GM19239 (cell line): Measurements from ENCODE around the gene TMEM135.
A peak's percentile ranks its signal among the peaks of the same experiment; 100 is the strongest.
"Not testable (repeated sequence)": the region's sequence is repeated elsewhere in the genome, so short reads cannot be mapped to it uniquely, and the experiment has no call there.

ENCODE experiments used
- DNase-seq: peaks from one replicate; pipeline ENCODE4 v3.0.0; 2011; ENCODE audit warnings: low spot score; ENCODE audit not compliant: insufficient read length
- FAIRE-seq: peaks from 2 replicates; lab custom pipeline; 2011; peaks lifted over from hg19 to GRCh38; lab: Jason Lieb, UNC

The TMEM135 gene

GRCh38 chr11:87185228-87185627 is 147.5 kb downstream of the TMEM135 start:
- no peak for FAIRE-seq
- no peak for DNase-seq

- DNase-seq: no peak
- no peak for FAIRE-seq
Measured at GRCh38 chr11:87187076-87187475, 149.3 kb downstream of the TMEM135 start.

- DNase-seq (no peak), FAIRE-seq (no peak)
Measured at GRCh38 chr11:87187930-87188329, 150.2 kb downstream of the TMEM135 start.

GRCh38 chr11:87188396-87188795 is 150.7 kb downstream of the TMEM135 start:
- DNase-seq, FAIRE-seq: not testable (repeated sequence)

DNA sequence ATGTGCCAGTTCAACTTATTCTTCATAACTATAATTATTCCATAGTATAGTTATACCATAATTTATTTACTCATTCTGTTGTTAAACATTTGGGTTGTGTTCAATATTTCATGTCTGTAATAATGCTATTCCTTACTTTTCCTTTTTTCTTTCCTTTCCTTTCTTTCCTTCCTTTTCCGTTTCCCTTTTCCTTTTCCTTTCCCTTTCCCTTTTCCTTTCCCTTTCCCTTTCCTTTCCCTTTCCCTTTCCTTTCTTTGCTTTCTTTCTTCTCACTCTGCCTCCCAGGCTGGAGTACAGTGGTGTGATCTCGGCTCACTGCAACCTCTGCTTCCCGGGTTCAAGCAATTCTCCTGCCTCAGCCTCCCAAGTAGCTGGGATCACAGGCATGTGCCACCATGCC is 151.2 kb downstream of the TMEM135 start:
- not testable (repeated sequence) for FAIRE-seq, DNase-seq

GRCh38 chr11:87190071-87190470 is 152.3 kb downstream of the TMEM135 start:
- DNase-seq: no peak
- FAIRE-seq: no peak

DNA sequence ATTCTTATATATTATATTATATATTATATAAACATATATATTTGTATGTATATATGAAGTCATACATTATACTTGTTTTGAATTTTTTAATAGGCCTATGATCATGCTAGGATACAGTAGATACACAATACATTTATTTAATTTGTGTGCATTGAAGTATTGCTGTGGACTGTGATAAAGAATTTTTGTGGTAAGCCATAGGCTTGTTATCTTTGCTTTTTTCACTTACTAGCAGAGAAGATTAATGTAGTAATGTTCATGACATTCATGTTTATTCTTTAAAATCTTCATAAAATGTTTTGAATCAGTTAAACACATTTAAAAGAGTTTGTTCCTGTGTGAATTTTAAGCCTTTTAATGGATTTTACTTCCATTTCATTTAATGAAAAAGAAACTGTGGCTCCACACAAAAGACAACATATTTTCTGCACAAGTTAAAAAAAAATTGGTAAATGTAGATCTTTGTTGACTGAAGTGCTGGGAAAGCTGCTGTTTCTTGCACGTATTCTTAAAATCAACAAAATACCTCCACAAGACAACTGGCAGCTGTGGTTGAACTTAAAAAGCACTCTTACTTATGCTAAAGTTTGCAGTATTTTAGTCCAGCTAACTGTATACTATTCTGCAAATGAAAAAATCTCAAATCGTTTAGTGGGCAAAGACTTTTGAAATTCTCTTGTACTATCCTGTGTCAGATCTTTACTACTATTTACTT is 156.2 kb downstream of the TMEM135 start:
- no peak for DNase-seq
- FAIRE-seq: no peak

GRCh38 chr11:87194985-87195820 is 157.5 kb downstream of the TMEM135 start:
- no peak for DNase-seq
- no peak for FAIRE-seq

GRCh38 chr11:87198266-87198881 is 160.6 kb downstream of the TMEM135 start:
- no peak for FAIRE-seq

GRCh38 chr11:87201376-87201775 is 163.6 kb downstream of the TMEM135 start:
- no peak for FAIRE-seq
- DNase-seq: no peak

More at GRCh38 chr11:87198266-87198881, 160.6 kb downstream of the TMEM135 start:
- no peak for DNase-seq

DNA sequence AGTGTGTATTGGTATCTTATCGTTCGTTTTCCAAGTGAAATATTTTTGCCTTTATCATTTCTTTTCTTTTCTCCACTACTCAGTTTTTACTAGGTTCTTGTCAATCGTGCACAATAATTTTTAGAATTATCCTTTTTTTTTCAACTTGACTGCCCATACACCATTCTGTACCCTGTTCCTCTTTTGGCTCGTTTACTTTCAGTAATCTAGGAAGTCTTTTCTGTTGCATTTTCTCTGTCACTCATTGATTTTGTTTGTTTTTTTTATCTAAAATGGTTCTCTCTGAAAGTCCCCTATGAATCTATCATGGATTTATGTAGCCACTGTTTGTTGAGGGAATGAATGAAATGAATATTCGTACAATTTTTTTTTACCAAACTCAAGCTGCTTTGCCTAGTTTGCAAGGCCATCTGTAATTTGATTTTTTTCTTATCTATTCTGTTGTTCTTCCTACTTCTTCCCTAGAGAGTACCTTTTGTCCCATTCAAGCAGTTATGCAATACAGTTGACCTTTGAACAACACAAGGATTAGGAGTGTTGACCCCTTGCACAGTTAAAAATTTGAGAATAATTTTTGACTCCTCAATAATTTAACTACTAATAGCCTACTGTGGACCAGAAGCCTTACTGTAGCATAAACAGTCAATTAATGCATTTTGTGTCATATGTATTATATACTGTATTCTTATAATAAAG is 166.3 kb downstream of the TMEM135 start:
- FAIRE-seq: no peak

GRCh38 chr11:87212891-87213290 is 175.2 kb downstream of the TMEM135 start:
- FAIRE-seq (no peak), DNase-seq (no peak)

More for the DNA sequence above, 166.3 kb downstream of the TMEM135 start:
- DNase-seq: no peak

DNA sequence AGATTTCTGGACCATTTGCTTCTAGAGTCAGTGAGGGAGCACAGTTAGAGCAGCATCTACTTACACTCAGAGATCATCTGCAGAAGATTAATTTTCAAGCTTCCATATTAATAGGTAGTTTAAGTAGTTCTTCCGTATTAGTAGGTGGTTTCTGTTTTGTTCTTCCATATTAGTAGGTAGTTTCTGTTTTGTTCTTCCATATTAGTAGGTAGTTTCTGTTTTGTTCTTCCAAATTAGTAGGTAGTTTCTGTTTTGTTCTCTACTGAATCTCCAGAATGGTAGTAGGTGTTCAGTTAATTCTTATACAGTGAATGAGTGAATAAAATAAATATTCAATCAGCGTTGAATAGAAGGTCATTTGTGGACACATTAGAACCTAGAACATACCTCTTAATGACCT is 175.7 kb downstream of the TMEM135 start:
- DNase-seq (no peak), FAIRE-seq (peak; percentile 52)

- no peak for FAIRE-seq
- no peak for DNase-seq
Measured at GRCh38 chr11:87215236-87215635, 177.5 kb downstream of the TMEM135 start.

- no peak for FAIRE-seq
- DNase-seq: no peak
Measured at GRCh38 chr11:87219266-87219665, 181.5 kb downstream of the TMEM135 start.

GRCh38 chr11:87223816-87224215 is 186.1 kb downstream of the TMEM135 start:
- FAIRE-seq (no peak), DNase-seq (no peak)

GRCh38 chr11:87224486-87224885 is 186.8 kb downstream of the TMEM135 start:
- no peak for FAIRE-seq

DNA sequence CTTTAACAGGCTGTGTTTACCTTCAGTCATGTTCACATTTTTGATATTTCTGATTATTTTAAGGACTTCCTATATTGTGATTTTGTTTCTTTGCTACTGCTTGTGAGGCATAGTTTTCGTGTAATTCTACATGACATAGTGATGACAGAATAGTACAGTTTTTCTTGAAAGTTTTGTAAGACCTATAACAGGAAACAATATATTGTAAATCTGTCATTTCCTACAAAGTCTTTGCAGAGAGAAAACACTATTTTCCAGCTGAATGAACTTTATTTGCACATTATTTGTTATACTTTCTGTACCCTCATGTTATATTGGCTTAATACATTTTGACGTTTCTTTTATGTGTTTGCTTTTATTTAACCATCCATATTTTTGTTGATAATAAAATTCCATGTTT is 191.1 kb downstream of the TMEM135 start:
- FAIRE-seq (no peak), DNase-seq (no peak)

More at GRCh38 chr11:87224486-87224885, 186.8 kb downstream of the TMEM135 start:
- DNase-seq: no peak

- no peak for DNase-seq
- FAIRE-seq: no peak
Measured at GRCh38 chr11:87230995-87231394, 193.3 kb downstream of the TMEM135 start.

- DNase-seq: no peak
- no peak for FAIRE-seq
Measured at GRCh38 chr11:87232320-87232719, 194.6 kb downstream of the TMEM135 start.
